DOHH2 (cell line): Measurements from ENCODE around the gene MCF2L.

ENCODE experiments used
- EZH2phosphoT487 ChIP-seq: fragments of 200-600 bp; sonication (generic); IDR thresholded peaks from 2 replicates; pipeline ENCODE4 v1.6.1; 2017; ENCODE audit warnings: borderline replicate concordance, mild to moderate bottlenecking, antibody characterized with exemption, low read length, moderate library complexity, mixed read lengths
- TF ChIP-seq, protein P1 (sequence below): fragments of 200-600 bp; sonication (generic); IDR thresholded peaks from one replicate; pipeline ENCODE4 v1.5.1; 2014; ENCODE audit warnings: antibody characterized with exemption, mild to moderate bottlenecking, low read depth, low read length; ENCODE audit not compliant: poor library complexity, severe bottlenecking

- no peak for TF ChIP-seq EZH2phosphoT487
- TF ChIP-seq, protein P1, sequence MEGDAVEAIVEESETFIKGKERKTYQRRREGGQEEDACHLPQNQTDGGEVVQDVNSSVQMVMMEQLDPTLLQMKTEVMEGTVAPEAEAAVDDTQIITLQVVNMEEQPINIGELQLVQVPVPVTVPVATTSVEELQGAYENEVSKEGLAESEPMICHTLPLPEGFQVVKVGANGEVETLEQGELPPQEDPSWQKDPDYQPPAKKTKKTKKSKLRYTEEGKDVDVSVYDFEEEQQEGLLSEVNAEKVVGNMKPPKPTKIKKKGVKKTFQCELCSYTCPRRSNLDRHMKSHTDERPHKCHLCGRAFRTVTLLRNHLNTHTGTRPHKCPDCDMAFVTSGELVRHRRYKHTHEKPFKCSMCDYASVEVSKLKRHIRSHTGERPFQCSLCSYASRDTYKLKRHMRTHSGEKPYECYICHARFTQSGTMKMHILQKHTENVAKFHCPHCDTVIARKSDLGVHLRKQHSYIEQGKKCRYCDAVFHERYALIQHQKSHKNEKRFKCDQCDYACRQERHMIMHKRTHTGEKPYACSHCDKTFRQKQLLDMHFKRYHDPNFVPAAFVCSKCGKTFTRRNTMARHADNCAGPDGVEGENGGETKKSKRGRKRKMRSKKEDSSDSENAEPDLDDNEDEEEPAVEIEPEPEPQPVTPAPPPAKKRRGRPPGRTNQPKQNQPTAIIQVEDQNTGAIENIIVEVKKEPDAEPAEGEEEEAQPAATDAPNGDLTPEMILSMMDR, result no peak
Measured at GRCh38 chr13:112995395-112996191, 26.6 kb downstream of the MCF2L start.
